Measurements from ENCODE around the gene BCO2.
"Not testable (repeated sequence)": the region's sequence is repeated elsewhere in the genome, so short reads cannot be mapped to it uniquely, and the experiment has no call there.

The BCO2 gene, protein sequence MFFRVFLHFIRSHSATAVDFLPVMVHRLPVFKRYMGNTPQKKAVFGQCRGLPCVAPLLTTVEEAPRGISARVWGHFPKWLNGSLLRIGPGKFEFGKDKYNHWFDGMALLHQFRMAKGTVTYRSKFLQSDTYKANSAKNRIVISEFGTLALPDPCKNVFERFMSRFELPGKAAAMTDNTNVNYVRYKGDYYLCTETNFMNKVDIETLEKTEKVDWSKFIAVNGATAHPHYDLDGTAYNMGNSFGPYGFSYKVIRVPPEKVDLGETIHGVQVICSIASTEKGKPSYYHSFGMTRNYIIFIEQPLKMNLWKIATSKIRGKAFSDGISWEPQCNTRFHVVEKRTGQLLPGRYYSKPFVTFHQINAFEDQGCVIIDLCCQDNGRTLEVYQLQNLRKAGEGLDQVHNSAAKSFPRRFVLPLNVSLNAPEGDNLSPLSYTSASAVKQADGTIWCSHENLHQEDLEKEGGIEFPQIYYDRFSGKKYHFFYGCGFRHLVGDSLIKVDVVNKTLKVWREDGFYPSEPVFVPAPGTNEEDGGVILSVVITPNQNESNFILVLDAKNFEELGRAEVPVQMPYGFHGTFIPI

DNA sequence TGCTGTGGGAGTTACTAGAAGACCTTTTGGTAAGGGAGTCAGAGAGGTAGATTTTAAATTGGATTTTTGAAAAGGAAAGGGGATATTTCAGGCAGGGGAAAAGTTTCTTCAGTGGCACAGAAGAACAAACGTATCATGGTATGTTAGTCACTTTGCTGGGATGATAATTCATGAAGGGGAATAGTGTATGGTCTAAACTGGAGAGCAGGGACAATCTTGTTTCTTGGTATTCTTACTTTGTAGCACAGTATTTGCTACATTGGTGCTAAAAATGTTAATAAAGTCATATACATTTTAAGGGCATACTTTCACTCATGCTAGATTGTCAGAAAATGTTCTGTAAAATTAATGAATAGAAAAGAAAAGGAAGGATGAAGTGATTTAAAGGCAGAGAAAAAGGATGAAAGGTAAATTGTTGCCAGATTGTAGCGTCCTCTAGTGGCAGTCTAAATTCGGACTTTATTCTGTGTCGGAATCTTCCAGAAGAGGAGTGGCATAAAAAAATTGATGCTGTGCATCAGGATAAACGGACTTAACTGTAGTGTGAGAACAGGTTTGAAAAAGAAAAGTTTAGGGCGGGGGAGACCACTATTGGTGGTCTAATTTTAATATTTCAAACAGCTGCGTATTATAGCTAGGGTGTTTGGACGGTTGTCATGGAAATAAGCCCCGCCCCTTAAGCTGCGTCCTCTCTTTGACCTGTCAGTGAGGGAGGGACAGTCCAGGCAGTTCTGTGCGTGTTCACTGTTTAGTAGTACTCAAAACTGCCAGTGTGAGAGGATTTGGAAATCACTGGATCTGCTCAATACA lies at the start of gene BCO2:
Gene BCO2 (plus strand): TSS at position 724 of the 810 bp plus-strand sequence. CDS start 90 bp downstream, outside the sequence.
- DNase-seq = no peak

DNA sequence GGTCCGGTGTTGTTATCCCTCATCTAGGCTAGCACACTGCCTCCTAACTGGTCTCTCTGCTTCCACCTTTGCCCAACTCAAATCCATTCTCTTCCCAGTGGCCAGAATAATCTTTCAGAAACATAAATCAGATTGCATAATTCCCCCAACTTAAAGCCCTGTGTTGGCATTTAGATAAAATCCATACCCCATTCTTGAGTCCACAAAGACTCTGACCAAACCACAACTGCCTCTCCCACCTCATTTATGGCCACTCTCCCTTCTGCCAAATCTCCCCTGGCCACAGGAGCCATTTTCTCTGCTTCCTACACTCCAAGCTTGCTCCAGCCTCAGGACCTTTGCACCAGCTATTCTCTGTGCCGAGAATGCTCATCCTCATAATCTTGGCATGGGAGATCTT lies 48.3 kb upstream of the BCO2 start:
- no peak for DNase-seq

- no peak for DNase-seq
Measured at GRCh38 chr11:112128483-112129121, 46.7 kb upstream of the BCO2 start.

GRCh38 chr11:112129656-112130055 lies 45.7 kb upstream of the BCO2 start:
- DNase-seq = no peak

DNA sequence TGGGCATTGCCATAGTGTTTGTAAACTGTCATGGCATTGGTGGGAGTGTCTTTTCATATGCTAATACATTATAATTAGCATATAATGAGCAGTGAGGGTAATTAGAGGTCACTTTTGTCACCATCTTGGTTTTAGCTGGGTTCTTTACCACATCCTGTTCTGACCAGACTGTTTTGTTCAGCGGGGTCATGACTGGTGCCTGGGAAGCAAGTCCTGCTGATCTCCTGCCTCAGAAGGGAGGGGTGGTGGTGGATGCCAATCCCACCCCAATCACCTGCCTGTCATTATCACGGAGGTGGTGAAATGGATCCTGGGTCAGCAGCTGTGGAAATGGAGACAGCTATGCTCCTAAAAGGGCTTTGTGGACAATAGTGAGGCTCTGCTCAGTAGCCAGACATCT lies 42.6 kb upstream of the BCO2 start:
- DNase-seq = no peak

DNA sequence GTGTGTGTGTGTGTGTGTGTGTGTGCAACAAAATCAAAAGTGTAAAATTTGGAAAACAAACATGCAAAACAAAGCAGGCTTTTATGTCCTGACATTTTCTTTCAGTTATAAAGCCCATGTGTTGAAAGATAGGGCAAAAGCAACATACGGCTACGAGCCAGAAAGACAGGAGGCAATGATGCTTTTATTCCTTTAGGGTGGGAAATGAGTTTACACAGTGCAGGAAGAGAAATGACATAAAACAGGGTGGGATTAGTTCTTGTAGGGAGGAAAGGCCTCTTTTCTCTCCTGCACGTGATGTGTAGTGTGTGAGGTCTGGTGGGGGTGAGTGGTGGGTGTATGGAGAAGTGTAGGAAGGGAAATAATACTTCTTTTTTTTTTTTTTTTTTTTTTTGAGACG lies 40.8 kb upstream of the BCO2 start:
- DNase-seq = no peak

DNA sequence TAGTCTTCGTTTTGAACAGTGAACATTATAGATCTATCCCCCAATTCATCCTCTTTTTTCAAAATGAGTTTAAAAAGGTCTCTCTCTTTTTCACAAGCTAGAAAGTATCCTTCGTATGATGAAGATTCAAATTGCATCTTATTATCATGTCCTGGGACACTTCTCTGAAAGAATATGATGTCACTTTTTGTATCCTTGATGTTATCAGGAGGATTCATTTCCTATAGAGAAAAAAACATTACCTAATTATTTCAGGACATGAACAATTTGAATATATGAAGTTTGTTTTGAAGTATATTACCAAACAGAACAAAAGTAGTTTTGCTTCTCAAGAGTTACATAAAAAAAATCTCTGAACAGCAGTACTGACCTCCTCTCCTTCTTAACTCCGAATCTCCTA lies 31.7 kb upstream of the BCO2 start:
- DNase-seq = no peak

- DNase-seq = no peak
Measured at GRCh38 chr11:112150517-112150916, 24.8 kb upstream of the BCO2 start.

DNA sequence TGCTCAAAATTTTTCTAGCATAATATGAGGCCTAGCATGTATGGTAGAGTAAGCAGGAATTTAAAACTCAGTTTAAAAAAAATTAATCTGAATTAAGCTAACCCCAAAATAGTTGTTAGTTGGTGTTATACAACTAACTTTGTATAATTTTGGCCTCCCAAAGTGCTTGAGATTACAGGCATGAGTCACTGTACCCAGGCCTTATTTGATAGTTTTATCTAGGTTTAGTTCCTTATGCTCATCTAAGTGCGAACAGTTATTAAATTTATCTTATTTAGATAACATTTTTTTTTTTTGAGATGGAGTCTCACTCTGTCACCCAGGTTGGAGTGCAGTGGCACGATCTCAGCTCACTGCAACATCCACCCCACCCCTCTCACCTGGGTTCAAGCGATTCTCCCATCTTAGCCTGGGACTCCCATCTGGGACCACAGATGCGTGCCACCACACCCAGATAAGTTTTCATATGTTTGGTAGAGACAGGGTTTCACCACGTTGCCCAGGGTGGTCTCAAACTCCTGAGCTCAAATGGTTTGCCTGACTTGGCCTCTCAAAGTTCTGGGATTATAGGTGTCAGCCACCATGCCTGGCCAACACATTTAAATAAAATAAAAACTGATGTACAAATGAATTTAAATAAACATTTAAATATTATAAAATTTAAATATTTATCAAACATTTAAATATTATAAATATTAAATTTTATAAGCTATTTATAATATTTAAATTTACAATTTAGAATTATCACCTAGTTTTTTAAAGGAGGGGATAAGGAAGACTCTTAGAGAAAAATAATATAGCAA lies 19.0 kb upstream of the BCO2 start:
- DNase-seq = no peak

DNA sequence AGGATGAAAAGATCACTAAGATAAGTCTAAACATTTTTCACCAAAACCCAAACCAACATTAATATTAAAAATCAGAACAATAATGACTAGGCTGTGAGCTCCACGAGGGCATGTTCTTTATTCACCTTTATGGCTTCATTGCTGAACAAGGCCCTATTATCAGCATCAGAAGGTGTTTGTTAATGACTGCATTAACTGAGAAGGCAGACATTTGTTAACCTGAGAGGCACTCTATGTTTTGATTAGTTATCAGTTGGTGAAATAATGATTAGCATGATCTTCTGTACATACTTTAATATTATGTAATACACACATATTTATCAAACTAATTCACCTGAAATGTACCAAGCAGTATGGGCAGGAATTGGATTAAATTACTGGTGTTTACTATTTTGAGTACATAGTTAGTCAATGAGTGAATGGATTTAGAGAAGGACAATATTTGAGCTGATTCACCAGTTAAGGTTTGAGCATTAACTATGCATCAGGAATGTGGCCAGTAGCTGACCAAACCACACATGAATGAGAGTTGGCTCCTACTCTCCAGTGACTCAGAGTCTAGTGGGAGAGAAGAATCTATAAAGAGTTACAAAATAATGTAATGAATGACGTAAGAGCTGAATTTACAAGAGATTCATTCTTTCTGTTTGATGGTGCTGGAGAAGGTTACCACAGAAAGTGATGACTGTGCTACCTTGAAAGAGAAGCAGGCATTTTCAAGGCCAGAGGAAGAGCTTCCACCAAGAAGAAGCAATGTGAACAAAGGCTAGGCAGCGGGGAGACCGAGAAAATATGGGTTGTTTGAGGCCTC lies 18.2 kb upstream of the BCO2 start:
- no peak for DNase-seq

- DNase-seq = no peak
Measured at GRCh38 chr11:112159098-112160065, 15.9 kb upstream of the BCO2 start.

DNA sequence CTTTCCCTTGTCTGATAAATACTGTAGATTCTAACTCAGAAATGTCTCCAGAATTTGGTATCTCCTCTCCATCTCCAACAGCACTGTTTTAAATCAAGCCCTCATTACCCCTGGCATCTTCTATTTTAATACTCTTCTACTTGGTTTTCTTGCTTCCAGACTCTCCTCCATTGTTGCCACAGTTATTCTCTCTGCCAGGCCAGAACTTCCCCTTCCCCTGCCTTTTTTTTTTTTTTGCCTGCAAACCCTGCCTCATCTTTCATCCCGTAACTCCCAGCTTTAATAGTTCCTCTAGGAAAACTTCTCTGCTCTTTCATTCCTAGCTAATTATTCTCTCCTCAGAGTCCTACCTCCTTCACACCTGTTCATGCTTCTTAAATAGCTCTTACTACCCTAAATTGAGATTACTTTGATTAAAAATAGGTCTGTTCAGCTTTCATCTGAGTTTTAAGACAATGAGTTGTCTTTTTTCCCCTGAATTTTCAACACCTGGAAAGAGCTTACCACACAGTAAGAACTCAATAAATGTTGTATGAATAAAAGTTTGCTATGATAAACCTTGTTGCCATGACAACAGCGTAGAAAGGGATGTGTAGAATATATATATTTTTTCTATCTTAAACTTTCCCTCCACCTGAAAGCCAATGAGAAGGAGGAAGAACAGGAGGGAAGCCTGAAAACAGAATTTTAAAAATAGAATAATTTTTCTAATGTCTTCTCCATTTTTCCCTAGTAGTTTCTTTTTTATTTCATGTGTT lies 15.0 kb upstream of the BCO2 start:
- DNase-seq = no peak

DNA sequence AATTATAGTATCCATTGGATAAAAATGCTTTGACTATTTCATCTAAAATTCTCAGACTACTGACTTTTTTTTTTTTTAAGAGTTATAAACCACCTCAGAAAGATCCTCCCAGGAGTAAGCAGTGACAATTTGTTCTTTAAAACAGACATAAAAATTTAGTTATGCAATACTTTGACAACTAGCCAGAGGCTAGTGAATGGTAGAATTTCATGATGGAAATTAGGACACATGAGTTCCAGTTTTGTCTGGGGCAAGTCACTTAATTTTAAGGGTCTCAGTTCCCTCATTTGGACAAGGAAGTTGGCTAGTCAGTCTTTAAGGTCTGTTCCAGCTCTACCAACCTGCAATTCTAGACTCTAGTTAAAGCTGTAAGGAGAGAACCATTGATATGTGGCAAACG lies 14.3 kb upstream of the BCO2 start:
- DNase-seq = no peak

DNA sequence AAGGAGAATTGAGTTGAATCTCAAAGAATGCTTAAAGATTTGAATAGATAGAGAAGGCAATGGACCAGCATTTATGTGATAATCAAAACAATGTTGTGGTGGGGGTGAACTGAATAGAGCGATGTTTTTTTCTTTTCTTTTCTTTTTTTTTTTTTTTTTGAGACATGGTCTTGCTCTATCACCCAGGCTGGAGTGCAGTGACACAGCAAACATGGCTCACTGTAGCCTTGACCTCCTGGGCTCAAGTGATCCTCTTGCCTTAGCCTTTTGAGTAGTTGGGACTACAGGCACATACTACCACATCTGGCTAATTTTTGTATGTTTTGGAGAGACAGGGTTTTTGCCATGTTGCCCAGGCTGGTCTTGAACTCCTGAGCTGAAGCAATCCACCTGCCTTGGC lies 13.1 kb upstream of the BCO2 start:
- not testable (repeated sequence) for DNase-seq

- DNase-seq = no peak
Measured at GRCh38 chr11:112162761-112163546, 12.4 kb upstream of the BCO2 start.

DNA sequence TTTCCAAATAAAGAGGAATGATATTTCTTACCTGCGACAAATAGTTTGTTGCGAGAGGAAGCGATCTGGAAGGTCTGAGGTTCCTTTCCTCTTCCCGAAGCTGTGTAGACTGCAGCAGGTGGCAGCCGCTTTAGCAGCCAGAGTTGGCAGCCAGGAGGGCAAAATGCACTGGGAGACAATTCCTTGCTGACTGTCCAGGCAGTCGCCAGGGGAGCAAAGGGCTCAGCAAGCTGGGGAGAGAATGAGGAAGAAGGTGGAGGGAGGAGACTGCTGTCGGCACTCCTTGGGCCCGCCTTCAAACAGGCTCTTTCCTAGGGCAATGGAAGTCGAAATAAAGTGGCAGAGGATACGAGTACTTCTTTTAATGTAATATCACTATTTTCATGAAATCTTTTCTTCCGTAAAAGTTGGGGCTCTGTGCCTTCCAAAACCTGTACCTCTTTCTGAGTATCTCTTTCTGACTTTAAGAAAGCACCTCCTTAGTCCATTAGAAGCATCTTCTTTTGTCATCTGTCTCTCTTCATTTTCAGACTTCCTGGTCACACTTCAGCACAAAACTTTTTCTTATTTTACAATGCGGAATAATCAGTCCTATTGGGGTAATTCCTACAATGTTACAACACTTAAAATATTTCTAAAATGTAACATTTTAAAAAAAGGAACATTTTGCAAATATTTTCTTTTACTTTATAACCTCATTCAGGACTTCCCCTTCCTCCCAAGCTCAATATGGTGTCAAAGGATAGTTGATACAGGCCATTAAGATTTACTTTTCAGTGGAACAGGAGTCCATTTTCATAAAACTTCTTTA lies 11.2 kb upstream of the BCO2 start, which contains the start of gene IL18:
Gene IL18 (minus strand): TSS at position 220 of the 811 bp plus-strand sequence. CDS start 9,041 bp downstream, outside the sequence.
- DNase-seq = no peak

GRCh38 chr11:112165049-112165448 lies 10.3 kb upstream of the BCO2 start:
- no peak for DNase-seq

DNA sequence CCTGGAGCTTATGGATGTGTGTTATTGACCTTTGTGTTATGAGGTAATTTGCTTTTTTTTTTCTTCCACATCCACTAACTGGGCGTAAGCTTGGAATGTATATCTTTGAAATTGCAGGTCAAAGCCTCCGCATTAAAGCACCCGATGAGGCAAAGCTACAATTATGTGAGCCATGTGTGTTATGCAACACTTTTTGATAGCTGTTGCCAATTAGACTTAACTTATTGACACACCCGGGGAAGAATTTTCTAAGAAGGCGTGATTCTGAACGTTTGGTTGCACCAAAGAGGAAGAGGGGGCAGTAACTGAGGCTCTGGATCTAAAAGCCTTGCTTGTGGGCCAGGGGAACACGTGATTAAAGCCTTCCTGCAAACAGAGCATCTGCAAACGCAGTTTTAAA lies 8.8 kb upstream of the BCO2 start:
- no peak for DNase-seq
